OCI-LY1 (cell line): Measurements from ENCODE around the gene TMCC1.

Source experiments
- CTCF ChIP-seq: fragments of 200-600 bp; sonication (generic), shearing (Covaris generic); IDR thresholded peaks from 2 replicates; pipeline ENCODE4 v1.5.1; 2017; ENCODE audit warnings: mild to moderate bottlenecking, antibody characterized with exemption, low read length, moderate library complexity, mixed read lengths
- EZH2 ChIP-seq: fragments of 200-600 bp; sonication (generic), shearing (Covaris generic); IDR thresholded peaks from 2 replicates; pipeline ENCODE4 v1.8.0; 2017; ENCODE audit warnings: borderline replicate concordance, mixed run types, mild to moderate bottlenecking, antibody characterized with exemption, low read length, moderate library complexity, mixed read lengths

GRCh38 chr3:129727707-129728106 is 165.8 kb downstream of the TMCC1 start:
- TF ChIP-seq CTCF, result no peak
- TF ChIP-seq EZH2, result no peak
